Motor neuron (in vitro differentiated cells): ENCODE data around the gene CGB3. TPM values are rescaled to one million over a fixed set of nuclear protein-coding genes. Genes with fewer than 3 reads are reported as not detected.
A peak's percentile ranks its signal among the peaks of the same experiment; 100 is the strongest.
"Not testable (repeated sequence)": the region's sequence is repeated elsewhere in the genome, so short reads cannot be mapped to it uniquely, and the experiment has no call there.

Experiments
- ATAC-seq, 8 experiments: fragments of 200-7000 bp; cut with Tn5 transposase; replicated peaks in 6 of 8; 2 replicates each; pipeline ENCODE4 v1.8.0; 2021; ENCODE audit warnings: mild to moderate bottlenecking in 8 of 8, moderate library complexity in 8 of 8
- H3K27ac ChIP-seq, 2 donors: fragments of 250-450 bp; sonication (Bioruptor Pico); 2 replicates each; pipeline ENCODE4 v1.9.0; 2021; ENCODE audit warnings: antibody characterized with exemption in 2 of 2, mild to moderate bottlenecking in 2 of 2, moderate library complexity in 1 of 2
- H3K4me1 ChIP-seq, 2 donors: fragments of 250-450 bp; sonication (Bioruptor Pico); replicated peaks in 1 of 2; 2 replicates each; pipeline ENCODE4 v1.6.1; 2021; ENCODE audit warnings: antibody characterized with exemption in 2 of 2, mild to moderate bottlenecking in 2 of 2, moderate library complexity in 1 of 2
- H3K4me3 ChIP-seq, 5 donors: fragments of 250-450 bp; sonication (Bioruptor Pico); 2 replicates each; pipeline ENCODE4 v1.9.0; 2021; ENCODE audit warnings: antibody characterized with exemption in 5 of 5, mild to moderate bottlenecking in 5 of 5, moderate library complexity in 4 of 5
- WGBS, 10 experiments: fragments of 450-650 bp; shearing (Covaris generic); methylation state at CpG; one replicate each; pipeline ENCODE4 v1.0.0; 2022; 5-methylcytosine and 5-hydroxymethylcytosine counted together
- in situ Hi-C, 9 experiments: fragments of 400-800 bp; cut with MboI; loops; one replicate each; pipeline ENCODE4 v1.15.0; 2021; ENCODE audit warnings: low sequenced_read_pairs in 9 of 9, low pct_unique_long_range_greater_than_20kb in 2 of 9; ENCODE audit not compliant: unreplicated experiment in 9 of 9
- total RNA-seq, 8 experiments: library from RNA; unstranded; fragments of 300-600 nt; gene quantifications; 2 replicates each; pipeline versions ENCODE4 v1.2.3 to v1.2.4, GENCODE V29; 2022

CGB3 gene
- total RNA-seq, 8 experiments from 2014 or later = 0.47 to 0.70 (median 0.49) TPM; not detected in 5

DNA sequence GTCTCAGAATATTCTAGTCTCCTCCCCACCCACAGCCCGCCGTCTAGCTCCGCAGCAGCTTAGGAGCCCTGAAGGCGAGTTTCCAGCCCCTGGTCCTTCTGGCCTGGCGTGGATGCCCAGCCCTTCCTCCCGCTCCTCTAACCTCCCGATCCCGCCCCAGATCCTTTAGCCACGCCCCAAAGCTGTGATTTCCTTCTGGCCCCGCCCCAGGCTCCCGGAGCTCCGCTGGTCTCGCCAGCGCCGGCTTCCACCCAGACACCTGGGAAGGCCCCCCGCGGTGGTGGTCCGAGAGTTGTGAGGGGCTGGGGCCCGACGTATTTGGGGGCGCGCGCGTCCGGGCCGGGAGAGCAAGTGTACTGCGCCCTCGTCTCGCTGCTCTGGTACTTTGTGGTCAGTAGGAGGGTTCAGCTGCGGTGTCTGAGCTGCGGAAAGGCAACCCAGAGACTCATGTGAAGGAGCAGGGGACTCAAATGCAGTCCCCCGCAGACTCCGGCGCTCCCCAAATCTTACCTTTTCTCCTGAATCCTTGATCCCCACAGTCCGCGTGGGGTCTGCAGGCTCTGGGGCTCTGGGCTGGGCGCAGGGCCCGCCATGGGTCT is 33.6 kb upstream of the CGB3 start, which contains the start of gene CGB7:
CGB7 (minus strand) TSS at position 114 of the 599 bp plus-strand sequence. CDS start 2,374 bp downstream, outside the sequence.
- in situ Hi-C loops = no loop called here
- peak; percentile 65 to 75 (median 70) for ATAC-seq
- 0% methylated on average over 4 of the region's 38 CpGs; no CpG with 5 or more reads in 9 of the 10 experiments for WGBS, 10 experiments
- peaks cover 0 to 24% of the 10 kb centered on the region in 2 donors for H3K4me1 ChIP-seq
- H3K4me3 ChIP-seq = peak within 1 kb of the TSS; percentile 2 to 31 (median 23)
- no peak within 1 kb of the TSS for H3K27ac ChIP-seq

DNA sequence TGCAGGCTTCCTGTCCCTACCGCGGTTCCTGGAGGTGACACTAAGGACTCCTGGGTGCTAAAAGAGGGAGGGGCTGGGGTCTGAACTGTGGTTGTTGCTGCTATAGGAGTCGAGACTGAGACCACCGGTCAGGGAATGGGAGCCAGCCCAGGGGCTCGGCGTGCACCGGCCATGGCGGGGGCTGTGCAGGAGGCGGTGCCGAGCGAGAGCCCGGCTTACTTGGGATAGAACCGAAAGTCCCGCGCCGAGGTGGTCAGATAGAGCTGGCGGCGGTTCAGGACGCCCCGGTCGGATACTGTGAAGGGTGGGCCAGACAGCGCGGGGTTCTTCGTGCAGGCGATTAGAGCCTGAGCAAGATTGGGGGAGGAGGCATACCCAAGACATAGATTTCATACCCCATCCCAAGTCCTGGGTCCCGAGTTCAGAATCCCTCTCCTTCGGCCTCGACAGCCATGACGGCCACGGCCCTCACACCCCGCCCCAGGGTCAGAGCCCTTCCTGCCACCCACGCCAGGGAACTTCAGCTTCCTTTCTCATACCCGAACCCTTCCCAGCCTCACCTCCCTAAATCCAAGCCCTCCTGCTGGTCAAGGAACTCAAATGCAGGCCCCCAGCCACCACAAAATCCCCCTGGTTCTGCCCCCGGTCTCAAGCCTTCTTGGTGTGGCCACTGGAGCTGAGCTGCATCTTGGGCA is 32.9 kb upstream of the CGB3 start:
- peak overlapping the region in 2 of 5 donors; percentile 29 to 31 for H3K4me3 ChIP-seq
- H3K4me1 ChIP-seq = peaks cover 0 to 24% of the 10 kb centered on the region in 2 donors
- ATAC-seq, H3K27ac ChIP-seq, in situ Hi-C loops: not testable (repeated sequence)
- 0 to 40% (median 14%) methylated on average over 1 to 10 of the region's 34 CpGs; no CpG with 5 or more reads in 5 of the 10 experiments for WGBS, 10 experiments

DNA sequence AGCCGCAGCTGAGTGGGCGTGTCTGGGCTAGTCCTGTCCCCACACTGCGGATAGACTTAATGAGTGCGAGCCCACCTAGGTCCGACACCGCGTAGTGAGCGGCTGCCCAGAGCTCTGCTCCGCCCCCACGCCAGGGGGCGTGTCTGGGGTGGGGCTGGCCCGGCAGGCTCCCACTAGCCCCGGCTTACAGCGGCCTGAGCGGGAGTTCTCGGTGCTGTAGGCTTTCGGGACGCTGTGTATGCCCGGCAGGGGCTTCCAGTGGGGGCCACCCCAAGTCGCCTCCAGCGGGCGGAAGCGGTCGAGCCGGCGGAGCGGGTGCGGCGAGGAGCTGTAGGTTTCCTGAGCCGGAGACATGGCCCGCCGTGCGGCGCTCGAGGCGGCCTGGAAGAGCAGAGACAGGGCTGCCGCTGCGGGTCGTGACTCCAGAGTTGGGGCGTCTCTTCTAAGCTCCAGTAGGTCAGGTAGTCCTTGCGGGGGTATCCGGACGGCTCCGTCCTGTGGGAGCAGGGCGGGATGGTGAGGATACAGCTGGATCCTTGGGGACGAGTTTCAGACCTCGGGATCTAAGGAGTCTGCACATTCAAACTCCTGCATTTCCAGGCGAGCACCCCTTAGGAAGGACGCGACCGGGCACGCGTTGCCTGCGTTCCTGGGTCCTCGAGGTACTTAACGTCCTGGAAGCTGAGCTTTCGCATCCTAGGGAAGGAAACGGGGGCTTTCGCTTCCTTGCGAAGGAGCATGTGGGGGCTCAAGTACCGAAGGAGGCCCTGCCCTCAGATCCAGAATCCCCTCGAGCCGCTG is 32.2 kb upstream of the CGB3 start:
- H3K4me1 ChIP-seq = peaks cover 0 to 24% of the 10 kb centered on the region in 2 donors
- ATAC-seq = peak; percentile 75 to 90 (median 80)
- in situ Hi-C loops = no loop called here
- 0 to 4% (median 0%) methylated on average over 1 to 23 of the region's 63 CpGs; no CpG with 5 or more reads in 4 of the 10 experiments for WGBS, 10 experiments
- no peak overlapping the region for H3K27ac ChIP-seq
- H3K4me3 ChIP-seq = peak overlapping the region in 4 of 5 donors; percentile 6 to 31 (median 19)

DNA sequence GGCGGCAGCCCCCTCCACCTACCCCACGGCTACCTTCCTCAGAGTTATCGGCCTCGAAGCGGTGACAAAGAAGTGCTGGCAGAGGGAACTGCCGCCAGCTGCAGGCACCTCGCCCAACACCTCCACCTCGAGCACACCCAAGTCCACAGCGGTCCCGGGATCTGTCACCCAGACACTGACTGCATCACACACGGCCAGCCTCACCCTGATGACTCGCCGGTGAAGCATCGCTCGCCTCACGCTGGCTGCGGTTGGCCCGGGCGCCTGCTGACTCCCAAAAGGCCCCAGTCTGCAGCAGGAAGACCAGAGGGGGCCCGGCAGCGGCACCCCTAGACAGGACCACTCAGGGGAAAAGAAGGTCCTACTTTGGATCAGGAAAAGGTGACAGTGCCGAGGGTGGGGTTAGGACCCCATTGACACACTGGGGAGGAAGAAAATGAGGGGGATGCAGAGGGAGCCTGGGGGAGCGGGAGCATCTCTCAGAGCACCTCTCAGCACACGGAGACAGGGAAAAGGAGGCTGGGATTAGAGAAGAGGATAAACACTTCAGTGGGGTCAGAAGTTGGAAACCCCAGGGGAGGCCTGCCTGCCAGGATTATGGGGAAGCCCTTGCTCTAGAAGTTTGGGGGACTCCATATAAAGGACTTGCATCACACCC is 26.4 kb upstream of the CGB3 start:
- 0 to 69% methylated on average over 2 to 14 of the region's 24 CpGs; no CpG with 5 or more reads in 8 of the 10 experiments for WGBS, 10 experiments
- H3K4me1 ChIP-seq, in situ Hi-C loops, H3K4me3 ChIP-seq, H3K27ac ChIP-seq: not testable (repeated sequence)
- ATAC-seq = peak in 4 of 8 experiments; percentile 23 to 65 (median 38)

DNA sequence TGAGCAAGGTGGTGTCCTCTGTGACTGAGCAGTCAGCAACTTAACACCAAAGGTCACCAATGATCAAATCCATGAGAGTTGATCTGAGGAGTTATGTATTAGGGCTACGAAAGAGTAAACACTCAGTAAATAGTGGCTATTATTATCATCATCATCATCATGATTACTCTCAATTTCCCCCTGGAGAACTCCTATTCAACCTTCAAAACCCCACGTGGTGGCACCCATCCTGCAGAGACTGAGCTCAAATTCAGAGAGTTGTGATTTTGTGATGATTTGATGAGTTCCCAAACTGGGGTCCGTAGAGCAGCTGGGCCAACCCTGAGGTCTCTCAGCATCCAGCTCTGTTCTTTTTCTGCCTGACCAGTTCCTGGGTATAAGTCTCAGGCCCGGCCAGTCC is 25.7 kb upstream of the CGB3 start:
- H3K27ac ChIP-seq, H3K4me3 ChIP-seq, ATAC-seq, H3K4me1 ChIP-seq, in situ Hi-C loops: not testable (repeated sequence)
- WGBS, 10 experiments = no CpG with 5 or more reads among the region's 4 CpGs

DNA sequence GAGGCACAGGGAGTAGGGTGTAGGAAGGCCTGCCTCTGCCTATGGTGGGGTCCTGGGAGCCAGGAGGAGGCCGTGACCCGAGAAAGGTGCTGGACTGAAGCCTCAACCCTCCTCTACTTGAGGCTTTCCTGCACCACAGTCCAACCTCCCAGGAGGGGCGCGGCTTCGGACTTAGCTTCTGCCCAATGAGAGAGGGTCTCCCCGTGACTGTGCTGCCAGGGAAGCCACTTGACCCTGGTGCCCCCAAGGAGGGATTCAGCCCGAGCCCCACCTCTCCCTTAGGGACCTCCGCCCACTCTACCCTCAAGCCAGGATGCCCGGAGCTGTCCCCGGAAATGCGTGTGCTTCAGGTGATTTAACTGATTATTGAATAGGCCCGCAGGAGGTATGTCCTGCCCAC is 24.9 kb upstream of the CGB3 start, which contains the start of gene CGB8:
CGB8 (minus strand) TSS at position 101 of the 400 bp plus-strand sequence. CDS start 372 bp downstream, outside the sequence.
- in situ Hi-C loops, H3K4me3 ChIP-seq, H3K27ac ChIP-seq, ATAC-seq, H3K4me1 ChIP-seq: not testable (repeated sequence)
- WGBS, 10 experiments = no CpG with 5 or more reads among the region's 12 CpGs

DNA sequence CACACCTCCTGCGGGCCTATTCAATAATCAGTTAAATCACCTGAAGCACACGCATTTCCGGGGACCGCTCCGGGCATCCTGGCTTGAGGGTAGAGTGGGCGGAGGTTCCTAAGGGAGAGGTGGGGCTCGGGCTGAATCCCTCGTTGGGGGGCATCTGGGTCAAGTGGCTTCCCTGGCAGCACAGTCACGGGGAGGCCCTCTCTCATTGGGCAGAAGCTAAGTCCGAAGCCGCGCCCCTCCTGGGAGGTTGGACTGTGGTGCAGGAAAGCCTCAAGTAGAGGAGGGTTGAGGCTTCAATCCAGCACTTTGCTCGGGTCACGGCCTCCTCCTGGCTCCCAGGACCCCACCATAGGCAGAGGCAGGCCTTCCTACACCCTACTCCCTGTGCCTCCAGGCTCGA is 19.4 kb upstream of the CGB3 start, which contains the start of gene CGB5:
CGB5 (plus strand) TSS at position 301 of the 400 bp plus-strand sequence. CDS start 362 bp downstream, outside the sequence.
- in situ Hi-C loops, H3K4me3 ChIP-seq, H3K4me1 ChIP-seq, ATAC-seq, H3K27ac ChIP-seq: not testable (repeated sequence)
- WGBS, 10 experiments = no CpG with 5 or more reads among the region's 15 CpGs

DNA sequence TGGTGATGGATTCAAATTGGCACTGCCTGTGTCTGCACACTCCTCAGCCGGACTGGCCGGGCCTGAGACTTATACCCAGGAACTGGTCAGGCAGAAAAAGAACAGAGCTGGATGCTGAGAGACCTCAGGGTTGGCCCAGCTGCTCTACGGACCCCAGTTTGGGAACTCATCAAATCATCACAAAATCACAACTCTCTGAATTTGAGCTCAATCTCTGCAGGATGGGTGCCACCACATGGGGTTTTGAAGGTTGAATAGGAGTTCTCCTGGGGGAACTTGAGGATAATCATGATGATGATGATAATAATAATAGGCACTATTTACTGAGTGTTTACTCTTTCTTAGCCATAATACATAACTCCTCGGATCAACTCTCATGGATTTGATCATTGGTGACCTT is 18.5 kb upstream of the CGB3 start:
- H3K4me3 ChIP-seq, in situ Hi-C loops, ATAC-seq, H3K4me1 ChIP-seq, H3K27ac ChIP-seq: not testable (repeated sequence)
- WGBS, 10 experiments = 64 to 80% methylated on average over 1 of the region's 4 CpGs; no CpG with 5 or more reads in 8 of the 10 experiments

DNA sequence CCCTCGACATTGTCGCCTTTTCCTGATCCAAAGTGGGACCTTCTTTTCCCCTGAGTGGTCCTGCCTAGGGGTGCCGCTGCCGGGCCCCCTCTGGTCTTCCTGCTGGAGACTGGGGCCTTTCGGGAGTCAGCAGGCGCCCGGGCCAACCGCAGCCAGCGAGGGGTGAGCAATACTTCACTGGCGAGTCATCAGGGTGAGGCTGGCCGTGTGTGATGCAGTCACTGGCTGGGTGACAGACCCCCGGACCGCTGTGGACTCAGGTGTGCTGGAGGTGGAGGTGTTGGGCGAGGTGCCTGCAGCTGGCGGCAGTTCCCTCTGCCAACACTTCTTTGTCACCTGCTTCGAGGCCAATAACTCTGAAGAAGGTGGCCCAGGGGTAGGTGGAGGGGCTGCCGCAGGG is 18.0 kb upstream of the CGB3 start:
- H3K4me3 ChIP-seq = no peak overlapping the region
- WGBS, 10 experiments = 35 to 100% methylated on average over 1 to 2 of the region's 17 CpGs; no CpG with 5 or more reads in 8 of the 10 experiments
- no peak overlapping the region for H3K27ac ChIP-seq
- in situ Hi-C loops = no loop called here
- no peak for ATAC-seq
- no peaks in the 10 kb centered on the region for H3K4me1 ChIP-seq

DNA sequence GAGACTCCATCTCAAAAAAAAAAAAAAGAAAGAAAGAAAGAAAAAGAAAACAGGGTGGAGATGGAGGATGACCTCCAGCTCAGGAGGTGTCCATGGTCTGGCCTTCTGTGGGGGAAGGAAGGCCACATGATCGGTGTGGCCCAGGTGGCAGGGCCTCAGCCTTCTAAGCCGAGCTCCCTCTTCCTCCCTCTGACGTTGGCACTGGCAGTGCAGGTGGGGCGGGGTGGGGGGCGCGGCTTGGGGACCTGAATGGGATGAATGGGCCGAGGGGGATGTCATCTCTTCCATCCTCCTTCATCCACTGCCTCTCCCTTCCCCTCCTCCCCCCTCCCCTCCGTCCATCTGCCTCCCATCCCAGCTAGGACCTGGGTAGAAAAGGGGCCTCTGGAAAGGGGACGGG is 15.6 kb upstream of the CGB3 start:
- WGBS, 10 experiments = no CpG with 5 or more reads among the region's 9 CpGs

DNA sequence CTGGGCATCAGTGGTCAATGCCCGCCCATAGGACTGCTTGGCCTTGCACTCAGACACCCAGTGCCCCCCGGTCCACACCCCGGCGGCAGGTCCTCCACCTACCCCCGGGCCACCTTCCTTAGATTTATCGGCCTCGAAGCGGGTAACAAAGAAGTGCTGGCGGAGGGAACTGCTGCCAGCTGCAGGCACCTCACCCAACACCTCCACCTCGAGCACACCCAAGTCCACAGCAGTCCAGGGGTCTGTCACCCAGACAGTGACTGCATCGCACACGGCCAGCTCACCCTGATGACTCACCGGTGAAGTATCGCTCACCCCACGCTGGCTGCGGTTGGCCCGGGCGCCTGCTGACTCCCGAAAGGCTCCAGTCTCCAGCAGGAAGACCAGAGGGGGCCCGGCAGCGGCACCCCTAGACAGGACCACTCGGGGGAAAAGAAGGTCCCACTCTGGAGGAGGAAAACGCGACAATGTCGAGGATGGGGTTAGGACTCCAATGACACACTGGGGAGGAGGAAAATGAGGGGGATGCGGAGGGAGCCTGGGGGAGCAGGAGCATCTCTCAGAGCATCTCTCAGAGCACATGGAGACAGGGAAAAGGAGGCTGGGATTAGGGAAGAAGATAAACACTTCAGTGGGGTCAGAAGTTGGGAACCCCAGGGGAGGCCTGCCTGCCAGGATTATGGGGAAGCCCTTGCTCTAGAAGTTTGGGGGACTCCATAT is 14.6 kb upstream of the CGB3 start:
- H3K4me3 ChIP-seq, H3K4me1 ChIP-seq, H3K27ac ChIP-seq, in situ Hi-C loops: not testable (repeated sequence)
- WGBS, 10 experiments = 20 to 84% methylated on average over 4 to 5 of the region's 26 CpGs; no CpG with 5 or more reads in 8 of the 10 experiments
- ATAC-seq = peak in 2 of 8 experiments; percentile 78 to 94

More for the DNA sequence above, 15.6 kb upstream of the CGB3 start:
- in situ Hi-C loops, H3K4me1 ChIP-seq, H3K4me3 ChIP-seq, H3K27ac ChIP-seq: not testable (repeated sequence)
- ATAC-seq = peak in 3 of 8 experiments; percentile 11 to 23 (median 19)

DNA sequence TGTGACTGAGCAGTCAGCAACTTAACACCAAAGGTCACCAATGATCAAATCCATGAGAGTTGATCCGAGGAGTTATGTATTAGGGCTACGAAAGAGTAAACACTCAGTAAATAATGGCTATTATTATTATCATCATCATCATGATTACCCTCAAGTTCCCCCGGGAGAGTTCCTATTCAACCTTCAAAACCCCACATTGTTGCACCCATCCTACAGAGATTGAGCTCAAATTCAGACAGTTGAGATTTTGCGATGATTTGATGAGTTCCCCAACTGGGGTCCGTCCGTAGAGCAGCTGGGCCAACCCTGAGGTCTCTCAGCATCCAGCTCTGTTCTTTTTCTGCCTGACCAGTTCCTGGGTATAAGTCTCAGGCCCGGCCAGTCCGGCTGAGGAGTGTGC is 14.0 kb upstream of the CGB3 start:
- in situ Hi-C loops, ATAC-seq, H3K4me1 ChIP-seq, H3K4me3 ChIP-seq, H3K27ac ChIP-seq: not testable (repeated sequence)
- 80% methylated on average over 1 of the region's 8 CpGs; no CpG with 5 or more reads in 9 of the 10 experiments for WGBS, 10 experiments
